ENCODE data around the gene FGG. TPM values are rescaled to one million over a fixed set of nuclear protein-coding genes. Genes with fewer than 3 reads are reported as not detected.

FGG gene
- total RNA-seq, 1 experiment from 2014 or later: not detected

GRCh38 chr4:154643493-154643892 lies 31.0 kb upstream of the FGG start:
- Histone ChIP-seq H3K79me2 (ENCODE audit: low read depth) (no peaks in the 10 kb centered on the region), H3K27me3 (ENCODE audit: insufficient read depth, low read depth) (no peaks in the 10 kb centered on the region), H2AFZ (no peak overlapping the region), H3K36me3 (ENCODE audit: low read depth) (no peaks in the 10 kb centered on the region), H3K4me1 (replicated peaks; ENCODE audit: insufficient read depth) (no peaks in the 10 kb centered on the region), H3K9me2 (ENCODE audit: insufficient read depth) (no peaks in the 10 kb centered on the region), H3K27ac (no peak overlapping the region), H3F3A (ENCODE audit: insufficient read depth, low read depth) (no peaks in the 10 kb centered on the region), H3K4me3 (no peak overlapping the region), H3K4me2 (no peak overlapping the region), H3K9me3 (ENCODE audit: insufficient read depth, low read depth) (no peaks in the 10 kb centered on the region), H4K20me1 (ENCODE audit: insufficient read depth) (no peaks in the 10 kb centered on the region)
- POLR2A ChIA-PET (ENCODE audit: unreplicated experiment): no interaction called here
- TF ChIP-seq EZH2 (IDR thresholded peaks at IDR 0.05; ENCODE audit: low read depth) (no peak), CTCF (conservative IDR thresholded peaks at IDR 0.05) (no peak)
- intact Hi-C loops (cut with micrococcal nuclease; ENCODE audit: unreplicated experiment): no loop called here
- no peak for DNase-seq
- no TSS peak for BruUV-seq (replicated peaks)
- CTCF ChIA-PET: no interaction called here

GRCh38 chr4:154642373-154643009 lies 30.0 kb upstream of the FGG start:
- Histone ChIP-seq H2AFZ (no peak overlapping the region), H3K4me3 (no peak overlapping the region), H3K36me3 (ENCODE audit: low read depth) (no peaks in the 10 kb centered on the region), H3K4me2 (no peak overlapping the region), H3K79me2 (ENCODE audit: low read depth) (no peaks in the 10 kb centered on the region), H3K9me3 (ENCODE audit: insufficient read depth, low read depth) (no peaks in the 10 kb centered on the region), H3K27ac (no peak overlapping the region), H3K27me3 (ENCODE audit: insufficient read depth, low read depth) (no peaks in the 10 kb centered on the region), H4K20me1 (ENCODE audit: insufficient read depth) (no peaks in the 10 kb centered on the region), H3F3A (ENCODE audit: insufficient read depth, low read depth) (no peaks in the 10 kb centered on the region), H3K9me2 (ENCODE audit: insufficient read depth) (no peaks in the 10 kb centered on the region), H3K4me1 (replicated peaks; ENCODE audit: insufficient read depth) (no peaks in the 10 kb centered on the region)
- CTCF ChIA-PET: no interaction called here
- BruUV-seq (replicated peaks): no TSS peak
- no peak for DNase-seq
- POLR2A ChIA-PET (ENCODE audit: unreplicated experiment): no interaction called here
- intact Hi-C loops (cut with micrococcal nuclease; ENCODE audit: unreplicated experiment): no loop called here
- TF ChIP-seq CTCF (conservative IDR thresholded peaks at IDR 0.05): no peak
- no peak for TF ChIP-seq EZH2 (IDR thresholded peaks at IDR 0.05; ENCODE audit: low read depth)

- H3K79me2 ChIP-seq (ENCODE audit: low read depth): no peaks in the 10 kb centered on the region
- no peaks in the 10 kb centered on the region for H3K9me3 ChIP-seq (ENCODE audit: insufficient read depth, low read depth)
- H3K4me1 ChIP-seq (replicated peaks; ENCODE audit: insufficient read depth): no peaks in the 10 kb centered on the region
- H3K4me3 ChIP-seq: no peak overlapping the region
- no peak for TF ChIP-seq CTCF (conservative IDR thresholded peaks at IDR 0.05)
- TF ChIP-seq EZH2 (IDR thresholded peaks at IDR 0.05; ENCODE audit: low read depth): no peak
- no peaks in the 10 kb centered on the region for H3F3A ChIP-seq (ENCODE audit: insufficient read depth, low read depth)
- no peaks in the 10 kb centered on the region for H3K36me3 ChIP-seq (ENCODE audit: low read depth)
- no peak for DNase-seq
- H2AFZ ChIP-seq: no peak overlapping the region
- no peak overlapping the region for H3K27ac ChIP-seq
- intact Hi-C loops (cut with micrococcal nuclease; ENCODE audit: unreplicated experiment): no loop called here
- ChIA-PET POLR2A (ENCODE audit: unreplicated experiment) (no interaction called here), CTCF (interaction anchor here (0.7 kb wide), 1 partner anchor 72 kb away, joined by 3 read pairs; no protein-coding TSS in a partner anchor)
- BruUV-seq (replicated peaks): no TSS peak
- no peaks in the 10 kb centered on the region for H4K20me1 ChIP-seq (ENCODE audit: insufficient read depth)
- no peaks in the 10 kb centered on the region for H3K27me3 ChIP-seq (ENCODE audit: insufficient read depth, low read depth)
- no peaks in the 10 kb centered on the region for H3K9me2 ChIP-seq (ENCODE audit: insufficient read depth)
- no peak overlapping the region for H3K4me2 ChIP-seq
Observed at GRCh38 chr4:154640999-154641398, 28.5 kb upstream of the FGG start.

Data from PC-9 (cell line).